MM.1S (cell line): ENCODE measurements around the gene RHOBTB3.
A peak's percentile ranks its signal among the peaks of the same experiment; 100 is the strongest.

Experiments
- DNase-seq: peaks from one replicate; pipeline ENCODE4 v3.0.0-alpha.2; 2015
- H2AFZ ChIP-seq: fragments of 300-600 bp; sonication (generic); 2 replicates; pipeline ENCODE4 v1.6.0; 2016; ENCODE audit warnings: antibody characterized with exemption, low read length
- H3F3A ChIP-seq: fragments of 300-600 bp; sonication (generic); 2 replicates; pipeline ENCODE4 v1.6.1; 2016; ENCODE audit warnings: mild to moderate bottlenecking, antibody characterized with exemption, low read length, moderate library complexity, mixed read lengths; ENCODE audit not compliant: insufficient read depth
- H3K27ac ChIP-seq: fragments of 300-600 bp; sonication (generic); 2 replicates; pipeline ENCODE4 v1.5.1; 2016; ENCODE audit warnings: mild to moderate bottlenecking, low read length
- H3K27me3 ChIP-seq: fragments of 300-600 bp; sonication (generic); replicated peaks from 2 replicates; pipeline ENCODE4 v1.6.0; 2016; ENCODE audit warnings: low read length; ENCODE audit not compliant: insufficient read depth
- H3K36me3 ChIP-seq: fragments of 300-600 bp; sonication (generic); replicated peaks from 2 replicates; pipeline ENCODE4 v1.6.1; 2016; ENCODE audit warnings: mild to moderate bottlenecking, low read length, mixed read lengths; ENCODE audit not compliant: insufficient read depth
- H3K4me1 ChIP-seq: fragments of 300-600 bp; sonication (generic); 2 replicates; pipeline ENCODE4 v1.6.1; 2016; ENCODE audit warnings: low read length, mixed read lengths
- H3K4me2 ChIP-seq: fragments of 300-600 bp; sonication (generic); 2 replicates; pipeline ENCODE4 v1.6.0; 2016; ENCODE audit warnings: low read depth, low read length
- H3K4me3 ChIP-seq: fragments of 300-600 bp; sonication (generic); 2 replicates; pipeline ENCODE4 v1.5.1; 2016; ENCODE audit warnings: low read length, mixed read lengths
- H3K79me2 ChIP-seq: fragments of 300-600 bp; sonication (generic); 2 replicates; pipeline ENCODE4 v1.6.1; 2016; ENCODE audit warnings: mixed run types, low read length, mixed read lengths
- H3K9ac ChIP-seq: fragments of 300-600 bp; sonication (generic); 2 replicates; pipeline ENCODE4 v1.6.1; 2016; ENCODE audit warnings: low read length, mixed read lengths
- H3K9me2 ChIP-seq: fragments of 300-600 bp; sonication (generic); replicated peaks from 2 replicates; pipeline ENCODE4 v1.6.1; 2016; ENCODE audit warnings: mild to moderate bottlenecking, low read length, mixed read lengths; ENCODE audit not compliant: insufficient read depth
- H3K9me3 ChIP-seq: fragments of 300-600 bp; sonication (generic); replicated peaks from 2 replicates; pipeline ENCODE4 v1.6.1; 2016; ENCODE audit warnings: mild to moderate bottlenecking, low read length, mixed read lengths; ENCODE audit not compliant: insufficient read depth
- H4K20me1 ChIP-seq: fragments of 300-600 bp; sonication (generic); 2 replicates; pipeline ENCODE4 v1.6.1; 2016; ENCODE audit warnings: mild to moderate bottlenecking, low read length, moderate library complexity, mixed read lengths; ENCODE audit not compliant: insufficient read depth
- EZH2 ChIP-seq: fragments of 300-600 bp; sonication (generic); optimal IDR thresholded peaks from 2 replicates; pipeline ENCODE3; 2017; ENCODE audit warnings: low read depth, mild to moderate bottlenecking, antibody characterized with exemption, low read length, mixed read lengths
- EZH2phosphoT487 ChIP-seq: fragments of 300-600 bp; sonication (generic); IDR thresholded peaks from 2 replicates; pipeline ENCODE4 v1.6.1; 2018; ENCODE audit warnings: antibody characterized with exemption, low read length
- TF ChIP-seq, protein P1 (sequence below): fragments of 300-600 bp; sonication (generic); IDR thresholded peaks from 2 replicates; pipeline ENCODE4 v1.5.1; 2016; ENCODE audit warnings: antibody characterized with exemption, low read length, mixed read lengths

The RHOBTB3 gene

DNA sequence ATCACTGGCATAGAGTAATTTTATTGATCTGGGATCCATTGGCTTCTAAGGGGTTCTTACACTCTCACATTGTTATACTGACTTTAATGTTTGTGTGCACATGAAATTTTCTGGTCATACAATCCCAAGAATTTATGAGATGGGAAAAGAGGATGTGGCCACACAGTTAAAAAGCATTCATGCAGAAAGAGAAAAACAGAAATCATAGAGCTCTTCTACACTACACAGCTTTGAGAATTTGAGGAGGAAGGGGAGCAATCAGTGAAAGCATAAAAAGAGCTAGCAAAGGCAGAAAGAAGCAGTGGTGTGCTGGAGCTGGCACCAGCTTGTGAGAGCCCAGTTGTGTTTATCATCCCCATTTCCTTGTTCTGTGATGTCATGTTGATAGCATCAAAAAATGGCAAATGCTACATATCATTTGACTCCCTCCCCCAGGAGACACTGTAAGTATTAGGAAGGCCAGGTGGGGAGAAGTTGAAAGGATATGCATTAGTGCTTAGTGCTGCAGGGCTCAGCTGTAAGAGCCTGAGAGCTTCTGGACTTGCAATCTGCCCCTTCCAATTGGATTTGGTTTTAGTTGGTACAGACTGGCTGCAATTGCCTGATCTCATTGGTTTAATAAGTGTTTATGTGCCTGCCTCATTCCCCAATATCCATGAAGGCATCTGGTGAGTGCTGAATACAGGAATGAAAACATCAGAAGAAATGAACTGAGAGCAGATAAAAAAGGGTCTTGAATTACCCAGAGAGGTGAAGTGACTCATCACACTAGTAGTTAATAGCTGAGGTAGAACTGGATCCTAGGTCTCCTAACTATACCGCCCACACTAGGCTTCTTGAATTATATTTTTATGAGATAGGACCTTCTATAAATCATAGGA is 30.9 kb downstream of the RHOBTB3 start:
- Histone ChIP-seq H3K9me2 (no peaks in the 10 kb centered on the region), H3K27ac (no peak overlapping the region), H3K4me2 (peak overlapping the region; percentile 6; the same call in 1 of the 2 replicates), H3K9ac (no peak overlapping the region), H3K36me3 (no peaks in the 10 kb centered on the region), H3K4me3 (no peak overlapping the region), H3K27me3 (no peaks in the 10 kb centered on the region), H3F3A (peaks cover 21% of the 10 kb centered on the region), H2AFZ (0 out of 2 replicates have a peak overlapping the region, but pooled peaks have one; percentile 21), H3K4me1 (peaks cover 31% of the 10 kb centered on the region), H4K20me1 (no peaks in the 10 kb centered on the region), H3K79me2 (no peaks in the 10 kb centered on the region), H3K9me3 (no peaks in the 10 kb centered on the region)
- no peak for DNase-seq
- TF ChIP-seq EZH2 (no peak), EZH2phosphoT487 (no peak)
- TF ChIP-seq, protein P1, sequence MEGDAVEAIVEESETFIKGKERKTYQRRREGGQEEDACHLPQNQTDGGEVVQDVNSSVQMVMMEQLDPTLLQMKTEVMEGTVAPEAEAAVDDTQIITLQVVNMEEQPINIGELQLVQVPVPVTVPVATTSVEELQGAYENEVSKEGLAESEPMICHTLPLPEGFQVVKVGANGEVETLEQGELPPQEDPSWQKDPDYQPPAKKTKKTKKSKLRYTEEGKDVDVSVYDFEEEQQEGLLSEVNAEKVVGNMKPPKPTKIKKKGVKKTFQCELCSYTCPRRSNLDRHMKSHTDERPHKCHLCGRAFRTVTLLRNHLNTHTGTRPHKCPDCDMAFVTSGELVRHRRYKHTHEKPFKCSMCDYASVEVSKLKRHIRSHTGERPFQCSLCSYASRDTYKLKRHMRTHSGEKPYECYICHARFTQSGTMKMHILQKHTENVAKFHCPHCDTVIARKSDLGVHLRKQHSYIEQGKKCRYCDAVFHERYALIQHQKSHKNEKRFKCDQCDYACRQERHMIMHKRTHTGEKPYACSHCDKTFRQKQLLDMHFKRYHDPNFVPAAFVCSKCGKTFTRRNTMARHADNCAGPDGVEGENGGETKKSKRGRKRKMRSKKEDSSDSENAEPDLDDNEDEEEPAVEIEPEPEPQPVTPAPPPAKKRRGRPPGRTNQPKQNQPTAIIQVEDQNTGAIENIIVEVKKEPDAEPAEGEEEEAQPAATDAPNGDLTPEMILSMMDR: no peak

DNA sequence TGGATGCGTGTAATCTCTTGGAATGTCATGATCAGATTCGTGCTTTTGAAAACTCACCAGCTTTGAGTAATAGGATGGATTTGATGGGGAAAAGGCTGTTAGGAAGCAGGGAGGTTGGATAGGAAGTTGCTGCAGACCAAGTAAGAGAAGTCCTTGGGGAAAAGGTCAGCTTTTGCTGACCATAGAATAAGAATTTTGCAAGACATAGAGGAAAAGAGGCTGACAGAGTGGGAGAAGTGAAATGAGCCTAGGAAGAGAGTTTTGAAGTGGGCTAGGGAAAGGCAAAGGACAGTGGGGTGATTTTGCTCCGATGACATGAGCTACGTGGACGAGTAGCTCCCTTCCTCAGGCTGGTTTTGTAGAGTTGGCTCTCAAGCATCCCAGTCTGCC is 31.5 kb downstream of the RHOBTB3 start:
- Histone ChIP-seq H3K79me2 (no peaks in the 10 kb centered on the region), H3F3A (peaks cover 21% of the 10 kb centered on the region), H3K36me3 (no peaks in the 10 kb centered on the region), H3K9ac (no peak overlapping the region), H3K4me3 (no peak overlapping the region), H3K9me2 (no peaks in the 10 kb centered on the region), H3K4me1 (peaks cover 31% of the 10 kb centered on the region), H3K9me3 (no peaks in the 10 kb centered on the region), H3K4me2 (no peak overlapping the region), H3K27ac (no peak overlapping the region), H4K20me1 (no peaks in the 10 kb centered on the region), H3K27me3 (no peaks in the 10 kb centered on the region), H2AFZ (no peak overlapping the region)
- TF ChIP-seq EZH2phosphoT487: no peak
- TF ChIP-seq, protein P1: no peak
- no peak for DNase-seq

DNA sequence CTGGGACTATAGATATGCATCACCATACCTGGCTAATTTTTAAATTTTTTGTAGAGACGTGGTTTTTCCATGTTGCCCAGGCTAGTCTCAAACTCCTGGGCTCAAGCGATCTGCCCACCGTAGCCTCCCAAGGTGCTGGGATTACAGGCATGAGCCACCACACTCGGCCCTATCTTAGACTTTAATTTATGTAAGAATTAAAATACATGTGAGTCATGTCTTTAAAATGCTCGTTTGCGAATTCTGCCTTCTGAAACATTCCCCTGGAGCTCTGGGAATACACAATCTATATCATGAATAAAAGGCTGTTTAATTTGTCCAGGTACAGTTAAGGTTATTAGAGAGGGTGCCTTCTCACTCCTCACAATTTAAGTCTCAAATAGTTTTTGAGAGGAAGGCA is 32.8 kb downstream of the RHOBTB3 start:
- no peaks in the 10 kb centered on the region for H3K79me2 ChIP-seq
- no peak overlapping the region for H3K9ac ChIP-seq
- H3K4me3 ChIP-seq: no peak overlapping the region
- no peaks in the 10 kb centered on the region for H3K36me3 ChIP-seq
- H3K9me3 ChIP-seq: no peaks in the 10 kb centered on the region
- no peaks in the 10 kb centered on the region; the same call in 1 of the 2 replicates for H3K9me2 ChIP-seq
- no peak for DNase-seq
- no peak overlapping the region for H3K4me2 ChIP-seq
- H3F3A ChIP-seq: peaks cover 21% of the 10 kb centered on the region
- no peaks in the 10 kb centered on the region for H4K20me1 ChIP-seq
- TF ChIP-seq, protein P1: no peak
- TF ChIP-seq EZH2phosphoT487: no peak
- no peak for TF ChIP-seq EZH2
- H2AFZ ChIP-seq: no peak overlapping the region
- H3K4me1 ChIP-seq: peaks cover 27% of the 10 kb centered on the region
- no peak overlapping the region for H3K27ac ChIP-seq
- H3K27me3 ChIP-seq: no peaks in the 10 kb centered on the region
